Measurements from ENCODE around the gene RHOJ. TPM values are rescaled to one million over a fixed set of nuclear protein-coding genes. Genes with fewer than 3 reads are reported as not detected.

RHOJ gene
- total and polyA plus RNA-seq, 4 donors: 1.0 to 1.7 (median 1.2) TPM

DNA sequence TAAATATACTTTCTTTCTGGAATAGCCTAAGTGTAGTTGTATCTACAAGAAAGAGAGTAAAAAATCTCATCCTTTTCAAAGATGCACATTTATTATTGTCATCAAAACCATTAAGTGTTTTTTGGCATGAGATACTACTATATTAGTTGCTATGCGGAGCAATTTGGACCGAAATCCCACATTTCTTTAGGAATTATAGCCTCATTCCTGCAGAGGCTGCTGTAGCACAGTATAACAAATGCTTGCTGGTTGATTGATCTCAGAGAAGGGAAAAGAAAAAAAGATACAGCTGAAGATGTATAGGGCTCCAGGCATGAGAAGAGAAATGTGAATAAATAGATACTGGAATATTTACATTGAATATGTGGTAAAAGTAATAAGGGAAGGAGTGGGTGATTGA lies 36.0 kb downstream of the RHOJ start:
- Histone ChIP-seq H3K27ac (ENCODE audit: low read depth in 1 of 2, low read length in 2 of 2) (no peak overlapping the region), H3K9ac (ENCODE audit: low read depth in 1 of 2, low read length in 2 of 2) (no peak overlapping the region), H3K9me3 (ENCODE audit: control insufficient read depth in 4 of 4, low read length in 3 of 4) (no peaks in the 10 kb centered on the region), H3K4me3 (ENCODE audit: low read depth in 1 of 3, low read length in 3 of 3) (no peak overlapping the region), H3K4me1 (ENCODE audit: control insufficient read depth in 4 of 4, insufficient read depth in 4 of 4, low read length in 3 of 4) (no peaks in the 10 kb centered on the region), H3K36me3 (ENCODE audit: control insufficient read depth in 4 of 4, insufficient read depth in 3 of 4, low read depth in 1 of 4, low read length in 3 of 4) (no peaks in the 10 kb centered on the region), H3K27me3 (ENCODE audit: control insufficient read depth in 4 of 4, insufficient read depth in 4 of 4, low read length in 3 of 4) (no peaks in the 10 kb centered on the region)
- no peak for TF ChIP-seq FOXA1 (IDR thresholded peaks at IDR 0.05)
- TF ChIP-seq NR2F2 (IDR thresholded peaks at IDR 0.05): no peak
- WGBS: 90% methylated on average over 2 of the region's 2 CpGs
- DNase-seq (ENCODE audit: low spot score): no peak

DNA sequence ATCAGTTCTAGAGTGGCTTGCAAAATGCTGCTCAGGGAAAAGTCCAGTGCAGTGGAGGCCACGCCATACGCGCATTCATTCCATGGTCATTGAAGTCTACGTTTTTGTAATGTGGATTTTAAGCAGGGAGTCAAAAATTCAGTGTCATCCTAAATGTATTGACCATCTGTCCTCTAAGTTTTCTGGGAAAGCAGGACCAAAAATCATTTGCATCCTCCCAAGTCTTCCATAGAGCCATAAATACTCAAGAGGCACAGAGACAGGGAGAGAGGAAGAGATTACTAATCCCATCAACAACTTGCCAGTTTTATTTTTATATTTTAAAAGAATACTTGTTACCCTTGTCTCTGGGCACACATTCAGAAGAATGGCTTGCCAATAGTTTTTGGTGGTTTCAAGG lies 36.9 kb downstream of the RHOJ start:
- Histone ChIP-seq H3K9ac (ENCODE audit: low read depth in 1 of 2, low read length in 2 of 2) (no peak overlapping the region), H3K4me1 (ENCODE audit: control insufficient read depth in 4 of 4, insufficient read depth in 4 of 4, low read length in 3 of 4) (no peaks in the 10 kb centered on the region), H3K27ac (ENCODE audit: low read depth in 1 of 2, low read length in 2 of 2) (no peak overlapping the region), H3K36me3 (ENCODE audit: control insufficient read depth in 4 of 4, insufficient read depth in 3 of 4, low read depth in 1 of 4, low read length in 3 of 4) (no peaks in the 10 kb centered on the region), H3K27me3 (ENCODE audit: control insufficient read depth in 4 of 4, insufficient read depth in 4 of 4, low read length in 3 of 4) (peaks cover 0 to 5% (median 0%) of the 10 kb centered on the region in 4 donors), H3K9me3 (ENCODE audit: control insufficient read depth in 4 of 4, low read length in 3 of 4) (no peaks in the 10 kb centered on the region), H3K4me3 (ENCODE audit: low read depth in 1 of 3, low read length in 3 of 3) (no peak overlapping the region)
- WGBS: 87% methylated on average over 4 of the region's 4 CpGs
- no peak for DNase-seq (ENCODE audit: low spot score)
- TF ChIP-seq, protein P1, sequence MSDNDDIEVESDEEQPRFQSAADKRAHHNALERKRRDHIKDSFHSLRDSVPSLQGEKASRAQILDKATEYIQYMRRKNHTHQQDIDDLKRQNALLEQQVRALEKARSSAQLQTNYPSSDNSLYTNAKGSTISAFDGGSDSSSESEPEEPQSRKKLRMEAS (IDR thresholded peaks at IDR 0.05): no peak
- TF ChIP-seq, protein P2, sequence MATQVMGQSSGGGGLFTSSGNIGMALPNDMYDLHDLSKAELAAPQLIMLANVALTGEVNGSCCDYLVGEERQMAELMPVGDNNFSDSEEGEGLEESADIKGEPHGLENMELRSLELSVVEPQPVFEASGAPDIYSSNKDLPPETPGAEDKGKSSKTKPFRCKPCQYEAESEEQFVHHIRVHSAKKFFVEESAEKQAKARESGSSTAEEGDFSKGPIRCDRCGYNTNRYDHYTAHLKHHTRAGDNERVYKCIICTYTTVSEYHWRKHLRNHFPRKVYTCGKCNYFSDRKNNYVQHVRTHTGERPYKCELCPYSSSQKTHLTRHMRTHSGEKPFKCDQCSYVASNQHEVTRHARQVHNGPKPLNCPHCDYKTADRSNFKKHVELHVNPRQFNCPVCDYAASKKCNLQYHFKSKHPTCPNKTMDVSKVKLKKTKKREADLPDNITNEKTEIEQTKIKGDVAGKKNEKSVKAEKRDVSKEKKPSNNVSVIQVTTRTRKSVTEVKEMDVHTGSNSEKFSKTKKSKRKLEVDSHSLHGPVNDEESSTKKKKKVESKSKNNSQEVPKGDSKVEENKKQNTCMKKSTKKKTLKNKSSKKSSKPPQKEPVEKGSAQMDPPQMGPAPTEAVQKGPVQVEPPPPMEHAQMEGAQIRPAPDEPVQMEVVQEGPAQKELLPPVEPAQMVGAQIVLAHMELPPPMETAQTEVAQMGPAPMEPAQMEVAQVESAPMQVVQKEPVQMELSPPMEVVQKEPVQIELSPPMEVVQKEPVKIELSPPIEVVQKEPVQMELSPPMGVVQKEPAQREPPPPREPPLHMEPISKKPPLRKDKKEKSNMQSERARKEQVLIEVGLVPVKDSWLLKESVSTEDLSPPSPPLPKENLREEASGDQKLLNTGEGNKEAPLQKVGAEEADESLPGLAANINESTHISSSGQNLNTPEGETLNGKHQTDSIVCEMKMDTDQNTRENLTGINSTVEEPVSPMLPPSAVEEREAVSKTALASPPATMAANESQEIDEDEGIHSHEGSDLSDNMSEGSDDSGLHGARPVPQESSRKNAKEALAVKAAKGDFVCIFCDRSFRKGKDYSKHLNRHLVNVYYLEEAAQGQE (IDR thresholded peaks at IDR 0.05): no peak
- TF ChIP-seq RXRA (IDR thresholded peaks at IDR 0.05): no peak
- TF ChIP-seq YY1 (IDR thresholded peaks at IDR 0.05): no peak
- TF ChIP-seq, protein P3, sequence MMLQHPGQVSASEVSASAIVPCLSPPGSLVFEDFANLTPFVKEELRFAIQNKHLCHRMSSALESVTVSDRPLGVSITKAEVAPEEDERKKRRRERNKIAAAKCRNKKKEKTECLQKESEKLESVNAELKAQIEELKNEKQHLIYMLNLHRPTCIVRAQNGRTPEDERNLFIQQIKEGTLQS (IDR thresholded peaks at IDR 0.05): no peak
- no peak for TF ChIP-seq TAF1 (conservative IDR thresholded peaks at IDR 0.05)
- TF ChIP-seq NR2F2 (IDR thresholded peaks at IDR 0.05): no peak
- TF ChIP-seq, protein P4, sequence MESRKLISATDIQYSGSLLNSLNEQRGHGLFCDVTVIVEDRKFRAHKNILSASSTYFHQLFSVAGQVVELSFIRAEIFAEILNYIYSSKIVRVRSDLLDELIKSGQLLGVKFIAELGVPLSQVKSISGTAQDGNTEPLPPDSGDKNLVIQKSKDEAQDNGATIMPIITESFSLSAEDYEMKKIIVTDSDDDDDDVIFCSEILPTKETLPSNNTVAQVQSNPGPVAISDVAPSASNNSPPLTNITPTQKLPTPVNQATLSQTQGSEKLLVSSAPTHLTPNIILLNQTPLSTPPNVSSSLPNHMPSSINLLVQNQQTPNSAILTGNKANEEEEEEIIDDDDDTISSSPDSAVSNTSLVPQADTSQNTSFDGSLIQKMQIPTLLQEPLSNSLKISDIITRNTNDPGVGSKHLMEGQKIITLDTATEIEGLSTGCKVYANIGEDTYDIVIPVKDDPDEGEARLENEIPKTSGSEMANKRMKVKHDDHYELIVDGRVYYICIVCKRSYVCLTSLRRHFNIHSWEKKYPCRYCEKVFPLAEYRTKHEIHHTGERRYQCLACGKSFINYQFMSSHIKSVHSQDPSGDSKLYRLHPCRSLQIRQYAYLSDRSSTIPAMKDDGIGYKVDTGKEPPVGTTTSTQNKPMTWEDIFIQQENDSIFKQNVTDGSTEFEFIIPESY (IDR thresholded peaks at IDR 0.05): no peak
- TF ChIP-seq RAD21 (IDR thresholded peaks at IDR 0.05): no peak
- no peak for TF ChIP-seq HNF4G (IDR thresholded peaks at IDR 0.05)
- no peak for TF ChIP-seq JUND (IDR thresholded peaks at IDR 0.05)
- no peak for TF ChIP-seq GABPA (IDR thresholded peaks at IDR 0.05 in 1 of 2, conservative IDR thresholded peaks at IDR 0.05 in 1 of 2)
- TF ChIP-seq FOXA2 (IDR thresholded peaks at IDR 0.05): no peak
- TF ChIP-seq, protein P5, sequence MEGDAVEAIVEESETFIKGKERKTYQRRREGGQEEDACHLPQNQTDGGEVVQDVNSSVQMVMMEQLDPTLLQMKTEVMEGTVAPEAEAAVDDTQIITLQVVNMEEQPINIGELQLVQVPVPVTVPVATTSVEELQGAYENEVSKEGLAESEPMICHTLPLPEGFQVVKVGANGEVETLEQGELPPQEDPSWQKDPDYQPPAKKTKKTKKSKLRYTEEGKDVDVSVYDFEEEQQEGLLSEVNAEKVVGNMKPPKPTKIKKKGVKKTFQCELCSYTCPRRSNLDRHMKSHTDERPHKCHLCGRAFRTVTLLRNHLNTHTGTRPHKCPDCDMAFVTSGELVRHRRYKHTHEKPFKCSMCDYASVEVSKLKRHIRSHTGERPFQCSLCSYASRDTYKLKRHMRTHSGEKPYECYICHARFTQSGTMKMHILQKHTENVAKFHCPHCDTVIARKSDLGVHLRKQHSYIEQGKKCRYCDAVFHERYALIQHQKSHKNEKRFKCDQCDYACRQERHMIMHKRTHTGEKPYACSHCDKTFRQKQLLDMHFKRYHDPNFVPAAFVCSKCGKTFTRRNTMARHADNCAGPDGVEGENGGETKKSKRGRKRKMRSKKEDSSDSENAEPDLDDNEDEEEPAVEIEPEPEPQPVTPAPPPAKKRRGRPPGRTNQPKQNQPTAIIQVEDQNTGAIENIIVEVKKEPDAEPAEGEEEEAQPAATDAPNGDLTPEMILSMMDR (IDR thresholded peaks at IDR 0.05; ENCODE audit: low read depth, low read length, missing input control): no peak
- no peak for TF ChIP-seq EGR1 (IDR thresholded peaks at IDR 0.05; ENCODE audit: low read depth in 2 of 2)
- TF ChIP-seq FOXA1 (IDR thresholded peaks at IDR 0.05): no peak
- no peak for TF ChIP-seq HNF4A (conservative IDR thresholded peaks at IDR 0.05)
- no peak for TF ChIP-seq SP1 (IDR thresholded peaks at IDR 0.05)

Data from liver (tissue), 9 donors.